ENCODE data around the gene MEPE.

Gene MEPE

DNA sequence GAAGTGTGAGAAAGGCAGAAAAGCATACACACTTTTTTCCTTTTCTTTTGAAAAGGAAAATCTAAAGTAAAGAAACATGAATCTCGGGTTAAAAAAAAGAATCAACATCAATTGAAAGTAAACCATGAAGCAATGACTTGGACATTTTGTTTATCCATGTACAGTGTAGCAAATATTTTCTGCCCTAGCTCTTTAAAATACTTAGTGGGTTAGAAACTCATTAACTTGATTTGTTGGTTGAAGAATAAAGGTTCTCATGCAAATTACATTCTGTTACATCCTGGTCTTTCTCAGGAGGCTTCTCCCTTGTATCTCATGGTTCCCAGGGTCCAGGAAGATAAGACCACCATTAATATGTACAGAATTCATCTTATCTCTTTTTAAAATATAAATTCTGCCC lies 9.0 kb upstream of the MEPE start:
- H3K4me3 ChIP-seq (ENCODE audit: low read depth, low read length) = no peak overlapping the region
- TF ChIP-seq, protein P1, sequence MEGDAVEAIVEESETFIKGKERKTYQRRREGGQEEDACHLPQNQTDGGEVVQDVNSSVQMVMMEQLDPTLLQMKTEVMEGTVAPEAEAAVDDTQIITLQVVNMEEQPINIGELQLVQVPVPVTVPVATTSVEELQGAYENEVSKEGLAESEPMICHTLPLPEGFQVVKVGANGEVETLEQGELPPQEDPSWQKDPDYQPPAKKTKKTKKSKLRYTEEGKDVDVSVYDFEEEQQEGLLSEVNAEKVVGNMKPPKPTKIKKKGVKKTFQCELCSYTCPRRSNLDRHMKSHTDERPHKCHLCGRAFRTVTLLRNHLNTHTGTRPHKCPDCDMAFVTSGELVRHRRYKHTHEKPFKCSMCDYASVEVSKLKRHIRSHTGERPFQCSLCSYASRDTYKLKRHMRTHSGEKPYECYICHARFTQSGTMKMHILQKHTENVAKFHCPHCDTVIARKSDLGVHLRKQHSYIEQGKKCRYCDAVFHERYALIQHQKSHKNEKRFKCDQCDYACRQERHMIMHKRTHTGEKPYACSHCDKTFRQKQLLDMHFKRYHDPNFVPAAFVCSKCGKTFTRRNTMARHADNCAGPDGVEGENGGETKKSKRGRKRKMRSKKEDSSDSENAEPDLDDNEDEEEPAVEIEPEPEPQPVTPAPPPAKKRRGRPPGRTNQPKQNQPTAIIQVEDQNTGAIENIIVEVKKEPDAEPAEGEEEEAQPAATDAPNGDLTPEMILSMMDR (IDR thresholded peaks at IDR 0.05; ENCODE audit: borderline replicate concordance, insufficient read depth, low read depth, low read length) = no peak

DNA sequence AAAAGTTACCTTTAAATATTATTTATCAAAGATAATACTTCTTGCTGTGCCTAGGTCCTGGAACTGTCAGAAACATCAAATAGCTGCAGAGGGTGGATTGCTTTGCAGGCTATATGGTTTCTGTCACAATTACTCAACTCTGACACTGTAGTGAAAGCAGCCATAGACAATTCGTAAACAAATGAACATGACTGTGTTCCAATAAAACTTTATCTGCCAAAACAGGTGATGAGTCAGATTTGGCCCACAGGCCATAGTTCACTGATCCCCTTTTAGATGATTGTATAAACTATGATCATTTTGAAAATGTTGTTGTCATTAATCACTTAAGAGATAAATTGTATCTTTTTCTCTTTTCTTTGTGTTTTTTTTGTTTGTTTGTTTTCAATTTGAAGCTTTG lies 8.4 kb upstream of the MEPE start:
- TF ChIP-seq, protein P1 (IDR thresholded peaks at IDR 0.05; ENCODE audit: borderline replicate concordance, insufficient read depth, low read depth, low read length) = no peak
- H3K4me3 ChIP-seq (ENCODE audit: low read depth, low read length) = no peak overlapping the region

DNA sequence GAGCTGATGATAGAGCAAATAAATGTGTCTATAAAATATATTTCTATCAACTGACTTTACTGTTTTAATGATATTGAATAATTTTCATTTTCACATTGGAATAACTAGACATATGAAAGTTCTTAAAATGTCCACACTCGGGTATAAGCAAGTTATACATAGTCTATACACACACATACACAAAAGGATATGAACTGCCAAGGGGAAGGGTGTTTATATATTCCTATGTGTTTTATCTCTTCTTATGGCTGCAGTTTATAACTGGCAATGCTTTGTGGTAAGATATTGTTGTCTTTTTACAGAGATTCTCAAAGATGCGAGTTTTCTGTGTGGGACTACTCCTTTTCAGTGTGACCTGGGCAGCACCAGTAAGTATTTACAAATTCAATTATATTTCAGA lies 1.6 kb downstream of the MEPE start:
- no peak overlapping the region for H3K4me3 ChIP-seq (ENCODE audit: low read depth, low read length)
- TF ChIP-seq, protein P1 (IDR thresholded peaks at IDR 0.05; ENCODE audit: borderline replicate concordance, insufficient read depth, low read depth, low read length) = no peak

DNA sequence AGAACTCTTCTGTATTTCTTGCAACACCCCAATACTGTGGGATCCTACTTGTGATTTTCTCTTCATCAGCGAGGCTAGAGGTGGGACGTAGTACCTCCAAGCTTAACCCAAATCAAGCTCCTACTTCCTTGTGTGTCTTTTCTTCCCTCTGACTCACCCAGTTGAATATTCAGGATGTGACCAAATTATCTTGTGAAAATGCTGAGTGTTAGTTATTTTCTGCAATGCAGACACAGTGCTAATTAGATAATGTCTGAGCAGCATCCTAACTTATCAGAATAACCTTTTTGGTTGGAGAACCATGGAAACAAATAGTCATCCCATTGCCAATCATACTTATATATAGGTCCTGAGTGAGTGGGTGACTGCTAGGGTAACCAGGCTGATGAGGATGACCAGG lies 2.4 kb downstream of the MEPE start:
- H3K4me3 ChIP-seq (ENCODE audit: low read depth, low read length) = no peak overlapping the region
- TF ChIP-seq, protein P1 (IDR thresholded peaks at IDR 0.05; ENCODE audit: borderline replicate concordance, insufficient read depth, low read depth, low read length) = no peak

DNA sequence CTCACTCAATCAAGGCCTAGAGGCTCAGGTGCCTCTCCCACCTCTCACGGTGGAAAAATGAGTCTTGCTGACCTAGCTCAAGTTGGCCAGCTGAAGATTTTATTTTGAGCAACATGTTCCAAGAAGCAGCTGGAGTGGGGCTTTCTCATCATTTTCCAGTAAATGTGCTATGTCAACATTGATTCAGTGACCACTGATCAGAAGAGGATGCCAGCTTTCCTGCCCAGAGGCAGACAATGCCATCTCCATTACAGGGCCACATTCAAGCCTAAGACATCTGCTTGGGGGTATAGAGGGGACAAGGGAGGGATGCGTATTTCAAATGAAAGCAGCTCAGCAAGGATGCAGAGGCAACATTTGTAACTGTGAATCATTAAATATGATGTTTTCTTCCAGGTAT lies 3.0 kb downstream of the MEPE start:
- H3K4me3 ChIP-seq (ENCODE audit: low read depth, low read length) = no peak overlapping the region

DNA sequence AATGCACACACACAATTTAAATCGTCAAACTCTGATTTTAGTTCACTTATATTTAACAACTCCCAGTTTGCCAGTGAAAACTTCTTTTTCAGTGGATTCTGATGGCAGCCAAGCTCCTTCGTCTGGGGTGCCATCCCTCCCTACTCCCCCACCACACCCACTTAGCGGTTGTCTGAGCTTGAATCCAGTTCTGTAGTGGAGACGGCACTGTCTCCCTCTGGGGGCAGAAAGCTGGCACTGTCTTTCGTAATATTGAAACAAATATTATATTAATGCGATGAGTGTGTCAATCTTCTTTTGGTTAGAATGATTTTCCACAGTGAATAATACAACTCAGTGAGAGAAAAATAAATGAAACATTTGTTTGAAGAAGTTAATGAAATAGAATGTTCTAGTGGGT lies 5.4 kb downstream of the MEPE start:
- H3K4me3 ChIP-seq (ENCODE audit: low read depth, low read length) = no peak overlapping the region
- TF ChIP-seq, protein P1 (IDR thresholded peaks at IDR 0.05; ENCODE audit: borderline replicate concordance, insufficient read depth, low read depth, low read length) = no peak

More for the DNA sequence above, 3.0 kb downstream of the MEPE start:
- TF ChIP-seq, protein P1 (IDR thresholded peaks at IDR 0.05; ENCODE audit: borderline replicate concordance, insufficient read depth, low read depth, low read length) = no peak

DNA sequence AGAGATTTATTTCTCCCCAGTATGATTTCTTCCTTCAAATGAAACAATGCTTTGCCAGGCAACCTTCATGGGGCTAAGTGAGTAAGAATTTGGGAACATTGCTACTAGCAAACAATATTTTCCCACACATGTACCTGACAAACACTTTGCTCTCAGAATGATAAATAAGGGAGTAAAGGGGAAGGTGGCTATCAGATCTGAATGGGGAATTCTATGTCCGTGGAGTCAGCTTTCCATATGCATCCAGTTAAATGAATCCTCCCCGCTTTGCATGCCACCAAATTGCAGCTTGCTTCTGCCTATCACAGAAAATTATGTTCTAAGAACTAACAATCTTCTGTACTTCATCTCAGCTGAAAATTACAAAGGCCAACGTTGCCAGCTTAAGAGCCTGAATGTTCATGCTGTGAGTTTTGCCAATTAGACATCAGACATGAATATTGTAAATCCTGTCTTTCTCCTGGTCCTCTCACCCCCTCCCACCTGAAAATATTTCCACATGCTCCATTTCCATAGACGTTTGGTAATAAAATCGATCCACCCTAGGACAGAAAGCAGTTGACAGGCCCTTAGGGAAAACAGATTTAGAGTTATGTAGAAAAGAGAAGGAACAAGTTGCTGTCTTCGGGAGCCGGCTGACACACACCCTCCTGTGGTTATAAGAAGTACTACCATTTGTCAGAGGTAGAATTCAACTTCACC lies 6.3 kb downstream of the MEPE start:
- TF ChIP-seq, protein P1 (IDR thresholded peaks at IDR 0.05; ENCODE audit: borderline replicate concordance, insufficient read depth, low read depth, low read length) = peak; percentile 51; the same call in 1 of the 2 replicates
- no peak overlapping the region for H3K4me3 ChIP-seq (ENCODE audit: low read depth, low read length)
